Measurements from ENCODE around the gene TMEM88.

TMEM88 gene

GRCh38 chr17:7842380-7843256 lies 12.2 kb upstream of the TMEM88 start:
- in situ Hi-C loops (cut with HindIII; ENCODE audit: low sequenced_read_pairs) = no loop called here

- in situ Hi-C loops (cut with HindIII; ENCODE audit: low sequenced_read_pairs) = no loop called here
Observed at GRCh38 chr17:7843257-7843535, 11.7 kb upstream of the TMEM88 start.

GRCh38 chr17:7843536-7844291 lies 11.2 kb upstream of the TMEM88 start:
- in situ Hi-C loops (cut with HindIII; ENCODE audit: low sequenced_read_pairs) = no loop called here

GRCh38 chr17:7844292-7845154 lies 10.3 kb upstream of the TMEM88 start:
- in situ Hi-C loops (cut with HindIII; ENCODE audit: low sequenced_read_pairs) = no loop called here

GRCh38 chr17:7845359-7846062 lies 9.4 kb upstream of the TMEM88 start:
- in situ Hi-C loops (cut with HindIII; ENCODE audit: low sequenced_read_pairs) = no loop called here

GRCh38 chr17:7846063-7846735 lies 8.7 kb upstream of the TMEM88 start:
- in situ Hi-C loops (cut with HindIII; ENCODE audit: low sequenced_read_pairs) = no loop called here

GRCh38 chr17:7846765-7847661 lies 7.9 kb upstream of the TMEM88 start:
- in situ Hi-C loops (cut with HindIII; ENCODE audit: low sequenced_read_pairs) = no loop called here

- in situ Hi-C loops (cut with HindIII; ENCODE audit: low sequenced_read_pairs) = no loop called here
Observed at GRCh38 chr17:7848131-7848579, 6.7 kb upstream of the TMEM88 start.

GRCh38 chr17:7848739-7849129 lies 6.1 kb upstream of the TMEM88 start:
- in situ Hi-C loops (cut with HindIII; ENCODE audit: low sequenced_read_pairs) = no loop called here

- in situ Hi-C loops (cut with HindIII; ENCODE audit: low sequenced_read_pairs) = no loop called here
Observed at GRCh38 chr17:7849130-7849750, 5.6 kb upstream of the TMEM88 start.

- in situ Hi-C loops (cut with HindIII; ENCODE audit: low sequenced_read_pairs) = no loop called here
Observed at GRCh38 chr17:7849751-7850504, 4.9 kb upstream of the TMEM88 start.

GRCh38 chr17:7850701-7851437 lies 4.0 kb upstream of the TMEM88 start:
- in situ Hi-C loops (cut with HindIII; ENCODE audit: low sequenced_read_pairs) = no loop called here

GRCh38 chr17:7851438-7852261 lies 3.2 kb upstream of the TMEM88 start:
- in situ Hi-C loops (cut with HindIII; ENCODE audit: low sequenced_read_pairs) = no loop called here

GRCh38 chr17:7852262-7852670 lies 2.6 kb upstream of the TMEM88 start:
- in situ Hi-C loops (cut with HindIII; ENCODE audit: low sequenced_read_pairs) = no loop called here

GRCh38 chr17:7852919-7853690 lies 1.8 kb upstream of the TMEM88 start:
- in situ Hi-C loops (cut with HindIII; ENCODE audit: low sequenced_read_pairs) = no loop called here

- in situ Hi-C loops (cut with HindIII; ENCODE audit: low sequenced_read_pairs) = no loop called here
Observed at GRCh38 chr17:7853691-7854038, 1.2 kb upstream of the TMEM88 start.
